ENCODE data around the gene ZNF768.

- TF ChIP-seq CTCF (conservative IDR thresholded peaks at IDR 0.05 in 1 of 2, IDR thresholded peaks at IDR 0.05 in 1 of 2; ENCODE audit: low read depth in 1 of 2, low read length in 2 of 2) = no peak
- no peak for TF ChIP-seq EZH2 (IDR thresholded peaks at IDR 0.05; ENCODE audit: low read length, missing control alignments)
Measured at GRCh38 chr16:30485818-30486436, 40.4 kb downstream of the ZNF768 start.
